ENCODE results near the gene SAMD4A. TPM values are rescaled to one million over a fixed set of nuclear protein-coding genes. Genes with fewer than 3 reads are reported as not detected.

SAMD4A gene
- total and polyA plus RNA-seq, 2 of the 4 experiments (the other 2 are of a cell fraction), result 22.9 to 38.2 TPM

DNA sequence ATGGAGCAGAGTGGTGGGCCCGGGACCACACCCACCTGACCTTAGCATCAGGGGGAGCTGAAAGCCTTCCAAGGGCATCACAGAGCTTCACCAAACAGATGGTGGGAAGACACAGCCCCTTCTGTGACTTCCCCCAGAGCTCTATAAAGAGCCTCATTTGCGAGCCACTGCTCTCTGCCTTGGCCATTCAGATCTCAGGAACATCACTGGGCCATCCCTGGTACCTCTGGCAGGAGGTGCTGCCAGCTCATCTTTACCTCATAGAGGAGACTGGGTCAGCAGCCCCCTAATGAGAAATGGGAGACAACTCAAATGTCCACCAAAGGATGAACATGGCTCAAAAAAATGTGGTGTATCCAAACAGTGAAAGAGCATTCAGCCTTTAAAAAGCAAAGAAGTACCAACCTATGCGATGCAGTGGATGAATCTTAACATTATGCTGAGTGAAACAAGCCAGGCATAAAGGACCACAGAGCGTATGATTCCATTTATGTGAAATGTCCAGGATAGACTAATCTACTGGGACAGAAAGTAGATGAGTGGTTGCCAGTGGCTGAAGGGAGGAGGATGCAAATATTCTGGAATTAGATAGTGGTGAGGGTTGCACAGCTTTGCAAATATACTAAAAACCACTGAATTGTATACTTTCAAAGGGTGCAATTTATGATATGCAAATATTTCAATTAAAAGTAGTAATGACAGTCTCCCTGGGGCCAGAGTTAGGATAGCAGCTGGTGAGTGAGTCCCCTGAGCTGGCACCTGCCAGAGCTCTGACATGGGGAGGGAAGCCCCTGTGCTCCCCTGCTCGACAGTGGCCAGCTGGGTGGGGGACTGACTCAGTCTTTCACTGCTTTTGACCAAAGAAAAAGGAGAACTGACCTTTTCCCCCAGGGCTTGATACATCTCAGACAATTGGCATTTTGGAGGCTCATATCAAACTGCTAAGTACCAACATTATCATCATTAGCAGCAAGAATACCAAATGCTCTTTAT lies 219.1 kb downstream of the SAMD4A start:
- Histone ChIP-seq H3K9me3 (ENCODE audit: control insufficient read depth, insufficient read depth, low read length) (no peaks in the 10 kb centered on the region), H2BK120ac (ENCODE audit: low read depth, low read length) (no peak overlapping the region), H3K18ac (ENCODE audit: low read depth, low read length) (no peak overlapping the region), H2AK9ac (replicated peaks; ENCODE audit: low read depth, low read length, poor library complexity) (no peak overlapping the region), H3K56ac (ENCODE audit: extremely low read depth, insufficient read depth, low read length) (no peak overlapping the region), H3K14ac (replicated peaks; ENCODE audit: low read depth, low read length) (no peak overlapping the region), H2BK20ac (ENCODE audit: low read depth, low read length) (no peak overlapping the region), H3K23ac (ENCODE audit: low read depth, low read length) (no peak overlapping the region), H3K4me3 (ENCODE audit: insufficient read depth, low read depth, low read length) (no peak overlapping the region), H3K27ac (ENCODE audit: insufficient read depth, low read length) (no peak overlapping the region), H2BK15ac (ENCODE audit: low read depth, low read length) (no peak overlapping the region), H4K8ac (ENCODE audit: low read depth in 2 of 2, low read length in 2 of 2) (no peak overlapping the region), H2AFZ (replicated peaks; ENCODE audit: low read length, poor library complexity) (no peak overlapping the region), H3K36me3 (ENCODE audit: control insufficient read depth, insufficient read depth, low read length) (peaks cover 69% of the 10 kb centered on the region), H3K79me1 (ENCODE audit: low read depth in 1 of 2, low read length in 2 of 2) (peaks cover 12 to 61% of the 10 kb centered on the region in 2 experiments), H4K20me1 (ENCODE audit: insufficient read depth, low read length) (0 out of 2 replicates have a peak, but pooled peaks cover 6% of the 10 kb centered on the region), H3K9me1 (ENCODE audit: insufficient read depth, low read length) (peaks cover 25% of the 10 kb centered on the region), H4K5ac (ENCODE audit: low read depth, low read length) (no peak overlapping the region), H3K9ac (ENCODE audit: low read depth, low read length) (no peak overlapping the region), H3K4me1 (ENCODE audit: control insufficient read depth, insufficient read depth, low read length) (peaks cover 17% of the 10 kb centered on the region; the same call in 1 of the 2 replicates), H3K4me2 (ENCODE audit: low read depth, low read length) (no peak overlapping the region), H2AK5ac (ENCODE audit: low read depth, low read length) (no peak overlapping the region), H3K4ac (ENCODE audit: low read depth, low read length) (no peak overlapping the region), H3K27me3 (ENCODE audit: control insufficient read depth, insufficient read depth, low read length) (no peaks in the 10 kb centered on the region), H2BK5ac (ENCODE audit: low read depth, low read length, poor library complexity, severe bottlenecking) (no peak overlapping the region), H4K91ac (ENCODE audit: insufficient read depth, low read depth, low read length) (no peak overlapping the region)
- dilution Hi-C loops (cut with HindIII; ENCODE audit: low sequenced_read_pairs, unreplicated experiment) (no loop called here), intact Hi-C loops (cut with micrococcal nuclease) (no loop called here), in situ Hi-C loops (cut with MboI; ENCODE audit: low sequenced_read_pairs) (no loop called here)
- 94% methylated on average over 3 of the region's 5 CpGs; no CpG with 5 or more reads in 1 of the 2 experiments for WGBS, 2 experiments (ENCODE audit: extremely low coverage in 2 of 2, insufficient read length in 1 of 2)
- CTCF ChIA-PET, result interaction anchor here (0.6 kb wide), 1 partner anchor 347 kb away, joined by 3 read pairs; no protein-coding TSS in a partner anchor
- DNase-seq, result no peak
- ATAC-seq (ENCODE audit: low read depth), result no peak
- BruUV-seq (replicated peaks), result no TSS peak
- POLR2A ChIA-PET (ENCODE audit: unreplicated experiment), result no interaction called here
- TF ChIP-seq CHD1 (IDR thresholded peaks at IDR 0.05; ENCODE audit: low read depth, low read length) (no peak), RCOR1 (IDR thresholded peaks at IDR 0.05; ENCODE audit: insufficient replicate concordance, low read length) (no peak), NFE2L2 (IDR thresholded peaks at IDR 0.05; ENCODE audit: low read depth, low read length) (no peak), FOS (IDR thresholded peaks at IDR 0.05; ENCODE audit: low read depth, low read length) (no peak), MAFK (IDR thresholded peaks at IDR 0.05; ENCODE audit: low read depth, low read length) (no peak), RAD21 (IDR thresholded peaks at IDR 0.05; ENCODE audit: low read length) (no peak), POLR2A (IDR thresholded peaks at IDR 0.05; ENCODE audit: low read depth, low read length) (no peak), SMC3 (IDR thresholded peaks at IDR 0.05; ENCODE audit: low read depth, low read length) (no peak), MXI1 (IDR thresholded peaks at IDR 0.05; ENCODE audit: borderline replicate concordance, low read depth, low read length) (no peak), CEBPB (IDR thresholded peaks at IDR 0.05; ENCODE audit: low read depth, low read length) (no peak), BHLHE40 (IDR thresholded peaks at IDR 0.05; ENCODE audit: low read depth, low read length) (no peak)
- TF ChIP-seq, protein P1, sequence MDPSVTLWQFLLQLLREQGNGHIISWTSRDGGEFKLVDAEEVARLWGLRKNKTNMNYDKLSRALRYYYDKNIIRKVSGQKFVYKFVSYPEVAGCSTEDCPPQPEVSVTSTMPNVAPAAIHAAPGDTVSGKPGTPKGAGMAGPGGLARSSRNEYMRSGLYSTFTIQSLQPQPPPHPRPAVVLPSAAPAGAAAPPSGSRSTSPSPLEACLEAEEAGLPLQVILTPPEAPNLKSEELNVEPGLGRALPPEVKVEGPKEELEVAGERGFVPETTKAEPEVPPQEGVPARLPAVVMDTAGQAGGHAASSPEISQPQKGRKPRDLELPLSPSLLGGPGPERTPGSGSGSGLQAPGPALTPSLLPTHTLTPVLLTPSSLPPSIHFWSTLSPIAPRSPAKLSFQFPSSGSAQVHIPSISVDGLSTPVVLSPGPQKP (IDR thresholded peaks at IDR 0.05; ENCODE audit: borderline replicate concordance, low read depth, low read length), result no peak
- TF ChIP-seq, protein P2, sequence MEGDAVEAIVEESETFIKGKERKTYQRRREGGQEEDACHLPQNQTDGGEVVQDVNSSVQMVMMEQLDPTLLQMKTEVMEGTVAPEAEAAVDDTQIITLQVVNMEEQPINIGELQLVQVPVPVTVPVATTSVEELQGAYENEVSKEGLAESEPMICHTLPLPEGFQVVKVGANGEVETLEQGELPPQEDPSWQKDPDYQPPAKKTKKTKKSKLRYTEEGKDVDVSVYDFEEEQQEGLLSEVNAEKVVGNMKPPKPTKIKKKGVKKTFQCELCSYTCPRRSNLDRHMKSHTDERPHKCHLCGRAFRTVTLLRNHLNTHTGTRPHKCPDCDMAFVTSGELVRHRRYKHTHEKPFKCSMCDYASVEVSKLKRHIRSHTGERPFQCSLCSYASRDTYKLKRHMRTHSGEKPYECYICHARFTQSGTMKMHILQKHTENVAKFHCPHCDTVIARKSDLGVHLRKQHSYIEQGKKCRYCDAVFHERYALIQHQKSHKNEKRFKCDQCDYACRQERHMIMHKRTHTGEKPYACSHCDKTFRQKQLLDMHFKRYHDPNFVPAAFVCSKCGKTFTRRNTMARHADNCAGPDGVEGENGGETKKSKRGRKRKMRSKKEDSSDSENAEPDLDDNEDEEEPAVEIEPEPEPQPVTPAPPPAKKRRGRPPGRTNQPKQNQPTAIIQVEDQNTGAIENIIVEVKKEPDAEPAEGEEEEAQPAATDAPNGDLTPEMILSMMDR (conservative IDR thresholded peaks at IDR 0.05; ENCODE audit: low read depth, low read length), result no peak
- TF ChIP-seq, protein P3, sequence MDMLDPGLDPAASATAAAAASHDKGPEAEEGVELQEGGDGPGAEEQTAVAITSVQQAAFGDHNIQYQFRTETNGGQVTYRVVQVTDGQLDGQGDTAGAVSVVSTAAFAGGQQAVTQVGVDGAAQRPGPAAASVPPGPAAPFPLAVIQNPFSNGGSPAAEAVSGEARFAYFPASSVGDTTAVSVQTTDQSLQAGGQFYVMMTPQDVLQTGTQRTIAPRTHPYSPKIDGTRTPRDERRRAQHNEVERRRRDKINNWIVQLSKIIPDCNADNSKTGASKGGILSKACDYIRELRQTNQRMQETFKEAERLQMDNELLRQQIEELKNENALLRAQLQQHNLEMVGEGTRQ (IDR thresholded peaks at IDR 0.05; ENCODE audit: low read depth, low read length), result no peak
